Stimulated activated CD4-positive, alpha-beta T cell treated with anti-CD3 and anti-CD28 coated beads, Interleukin-4, amount 100 ng/mL, for 24 hours (primary cell): ENCODE measurements around the gene SBF1.

ENCODE experiments used
- DNase-seq: peaks from one replicate; pipeline ENCODE4 v3.0.0-alpha.2; 2020

Gene SBF1

GRCh38 chr22:50465066-50465930 lies 9.5 kb downstream of the SBF1 start:
- DNase-seq: no peak

- no peak for DNase-seq
Measured at GRCh38 chr22:50464451-50464850, 10.4 kb downstream of the SBF1 start.

- DNase-seq: no peak
Measured at GRCh38 chr22:50463188-50463900, 11.5 kb downstream of the SBF1 start.

- DNase-seq: no peak
Measured at GRCh38 chr22:50461979-50462540, 12.8 kb downstream of the SBF1 start.

- no peak for DNase-seq
Measured at GRCh38 chr22:50461536-50461935, 13.3 kb downstream of the SBF1 start.

DNA sequence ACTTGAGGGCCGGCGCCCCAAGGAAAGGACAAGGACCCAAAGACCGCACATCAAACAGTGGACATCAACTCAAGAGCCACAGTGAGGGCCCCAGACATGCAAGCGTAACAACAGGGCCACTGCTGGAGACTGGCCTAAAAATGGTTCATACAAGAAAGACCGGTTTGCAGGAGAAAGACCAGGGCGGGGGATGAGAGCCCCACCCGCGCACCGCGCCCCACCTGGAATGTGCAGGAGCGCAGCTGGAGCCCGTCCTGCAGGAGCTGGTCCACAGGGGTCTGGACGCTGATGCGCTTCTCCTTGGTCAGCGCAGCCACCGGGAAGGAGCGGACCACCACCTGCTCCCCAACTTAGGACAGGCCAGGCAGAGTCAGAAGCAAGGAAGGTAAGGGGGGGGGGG lies 13.9 kb downstream of the SBF1 start:
- DNase-seq: no peak

- no peak for DNase-seq
Measured at GRCh38 chr22:50459496-50460140, 15.2 kb downstream of the SBF1 start.

DNA sequence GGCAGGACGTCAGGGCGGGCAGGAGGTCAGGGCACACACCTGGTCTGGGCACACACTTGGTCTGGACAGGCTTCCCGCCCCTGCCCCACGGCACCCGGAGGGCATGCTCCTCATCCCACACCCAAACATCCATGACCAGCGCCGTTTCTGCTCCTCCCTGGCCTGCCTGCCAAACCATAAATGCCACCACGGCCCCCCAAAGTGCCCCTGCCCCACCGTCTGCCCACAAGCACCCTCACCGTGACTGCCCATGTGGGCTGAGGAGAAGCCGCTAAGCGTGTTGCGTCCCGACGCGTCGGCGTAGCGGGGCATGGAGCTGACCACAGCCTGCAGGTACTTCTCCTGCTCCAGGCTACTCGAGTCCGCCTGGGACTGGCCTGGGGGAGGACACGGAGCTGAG lies 15.8 kb downstream of the SBF1 start:
- DNase-seq: no peak

DNA sequence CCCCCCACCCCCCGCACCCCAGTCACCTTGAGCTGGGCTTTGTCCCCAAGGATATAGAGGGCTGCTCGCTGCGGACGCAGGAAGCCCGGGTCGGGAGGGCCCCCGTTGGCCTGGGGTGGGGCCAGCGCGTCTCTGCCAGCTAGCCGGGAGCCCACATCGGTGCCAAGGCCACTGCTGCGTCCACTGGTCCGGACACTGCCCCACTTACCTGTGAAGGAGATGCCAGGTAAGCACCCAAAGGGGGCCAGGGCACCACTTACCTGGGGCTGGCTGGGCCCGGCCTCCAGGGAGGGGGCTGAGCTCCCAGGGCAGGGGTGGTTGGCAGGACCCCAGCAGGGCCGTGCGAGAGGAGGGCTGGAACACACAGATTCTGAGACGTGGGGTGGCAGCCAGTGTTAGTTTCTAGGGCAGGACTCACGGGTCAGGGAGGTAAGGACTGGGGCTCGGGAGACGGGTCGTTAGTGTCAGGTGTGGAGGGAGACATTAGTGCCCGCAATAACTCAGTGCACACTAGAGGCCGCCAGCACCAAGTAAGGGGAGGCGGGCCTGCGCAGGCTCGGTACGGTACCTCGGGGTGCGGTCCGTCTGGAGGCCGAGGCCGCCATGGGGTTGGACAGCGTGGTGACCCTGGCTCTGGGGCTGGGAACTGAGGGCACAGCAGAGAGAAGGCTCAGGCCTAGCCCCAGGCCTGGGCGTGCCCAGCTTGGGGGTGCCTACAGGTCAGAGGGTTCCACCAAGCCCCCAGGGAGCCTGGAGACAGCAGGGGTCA lies 18.2 kb downstream of the SBF1 start:
- no peak for DNase-seq

- DNase-seq: no peak
Measured at GRCh38 chr22:50456026-50456425, 18.8 kb downstream of the SBF1 start.

DNA sequence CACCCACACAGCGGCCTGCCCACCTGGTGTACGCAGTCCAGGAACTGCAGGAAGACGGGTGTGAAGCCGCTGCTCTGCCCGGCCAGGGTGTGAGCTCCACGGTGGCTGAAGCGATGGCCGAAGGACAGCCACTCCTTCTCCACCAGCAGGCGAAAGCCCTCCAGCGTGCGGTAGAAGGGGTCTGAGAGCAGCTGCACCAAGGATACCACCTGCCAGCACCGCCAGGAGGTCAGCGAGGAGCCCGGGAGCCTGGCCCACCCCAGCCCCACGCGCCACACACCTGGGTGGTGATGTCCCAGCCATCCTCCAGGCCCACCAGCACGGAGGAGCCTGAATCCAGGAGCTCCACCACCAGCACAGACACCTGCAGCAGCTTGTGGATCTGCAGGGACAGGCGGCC lies 19.6 kb downstream of the SBF1 start:
- DNase-seq: no peak

- no peak for DNase-seq
Measured at GRCh38 chr22:50454556-50455075, 20.2 kb downstream of the SBF1 start.

DNA sequence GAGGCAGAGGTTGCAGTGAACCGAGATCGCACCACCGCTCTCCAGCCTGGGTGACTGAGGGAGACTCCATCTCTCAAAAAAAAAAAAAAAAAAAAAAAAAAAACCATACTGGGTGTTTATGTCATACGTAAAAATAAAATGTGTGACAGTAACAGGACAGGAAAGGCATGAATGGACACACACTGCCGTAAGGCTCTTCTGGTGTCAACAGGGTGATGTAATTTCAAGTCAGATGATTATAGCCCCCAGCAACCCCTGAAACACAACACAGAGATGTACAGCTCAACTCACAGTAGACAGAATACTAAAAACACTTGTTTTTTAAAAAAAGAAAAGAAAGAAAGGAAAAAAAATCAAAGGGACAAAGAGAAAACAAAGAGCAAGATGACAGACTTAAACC lies 22.2 kb downstream of the SBF1 start:
- DNase-seq: no peak

GRCh38 chr22:50447576-50448551 lies 27.0 kb downstream of the SBF1 start:
- no peak for DNase-seq

GRCh38 chr22:50446708-50447575 lies 27.9 kb downstream of the SBF1 start:
- DNase-seq: no peak

DNA sequence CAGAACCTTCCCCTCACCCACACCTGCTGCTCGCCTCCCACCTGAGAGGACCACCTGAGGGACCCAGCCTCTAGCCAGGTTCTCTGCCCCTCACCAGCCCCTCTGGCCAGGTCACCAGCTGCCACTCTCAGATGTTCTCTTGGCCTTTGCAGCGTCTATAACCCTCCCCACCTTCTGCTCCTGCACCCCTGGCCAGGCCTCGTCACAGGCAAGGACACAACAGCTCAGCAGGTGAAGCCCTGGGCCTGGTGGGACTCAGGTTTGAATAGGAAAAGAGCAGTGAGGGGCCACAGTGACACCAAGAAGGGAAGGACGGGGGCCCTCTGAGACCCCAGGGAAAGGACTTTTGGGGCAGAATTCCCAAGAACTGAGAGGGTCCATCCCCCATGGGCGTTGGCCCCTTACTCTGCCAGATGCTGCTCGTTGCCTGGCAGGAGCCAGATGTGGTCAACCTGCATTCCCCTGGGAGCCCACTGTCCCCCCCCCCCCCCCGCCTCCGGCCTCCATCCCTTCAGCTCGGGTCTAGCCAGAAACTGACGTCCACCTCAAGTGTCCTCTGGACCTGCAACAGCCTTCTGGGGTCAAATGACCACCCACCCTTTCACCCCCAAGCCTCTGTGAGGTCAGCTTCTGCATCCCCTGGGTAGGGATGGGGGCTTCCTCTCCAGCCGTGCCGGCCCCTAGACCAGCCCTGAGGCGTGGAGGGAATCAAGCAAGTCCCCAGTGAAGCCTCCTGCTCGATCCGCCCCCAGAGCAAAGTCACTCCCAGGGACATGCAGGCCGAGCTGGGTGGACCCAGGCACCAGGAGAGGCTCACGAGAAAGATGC lies 28.7 kb downstream of the SBF1 start:
- DNase-seq: no peak

DNA sequence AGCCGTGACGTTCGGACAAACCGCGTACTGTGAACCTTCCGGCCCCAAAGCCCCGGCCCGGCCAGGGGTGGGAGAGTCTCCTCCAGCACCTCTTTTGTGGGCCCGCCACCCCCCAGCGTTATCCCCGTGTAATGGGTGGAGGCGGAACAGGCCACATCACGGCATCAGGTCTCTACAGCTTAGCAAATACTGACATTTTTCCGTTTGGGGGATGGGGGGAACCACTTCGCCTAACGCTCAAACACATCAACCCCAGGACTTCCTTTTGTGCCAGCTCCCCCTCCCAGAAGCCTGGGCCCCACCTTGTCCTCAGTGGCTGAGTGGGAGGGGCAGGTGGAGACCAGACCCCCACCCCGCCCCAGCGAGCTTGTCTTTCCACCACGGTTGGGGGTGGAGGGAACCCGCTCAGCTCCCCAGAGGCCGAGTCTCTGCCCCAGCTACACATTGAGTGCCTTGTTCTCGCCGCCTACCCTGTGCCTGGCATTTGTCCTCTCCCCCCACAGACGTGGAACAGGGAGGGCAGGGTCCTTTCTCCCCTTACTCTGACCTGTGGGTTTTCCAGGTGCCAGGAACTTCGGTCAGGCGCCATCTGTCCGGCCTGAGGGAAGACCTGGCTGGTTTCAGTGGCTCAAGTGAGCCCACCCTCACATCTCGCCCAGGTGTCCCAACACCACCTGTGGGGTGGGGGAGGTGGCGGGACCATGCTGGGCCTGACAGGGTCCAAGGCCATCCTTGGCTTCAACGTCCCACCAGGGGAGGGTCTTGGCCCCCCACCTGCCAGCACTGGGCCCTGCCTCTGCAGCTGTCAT lies 29.6 kb downstream of the SBF1 start:
- DNase-seq: no peak

GRCh38 chr22:50444663-50445062 lies 30.2 kb downstream of the SBF1 start:
- DNase-seq: no peak
